A549 treated with CpdA at 1 μM for 4 hours (cell line): Measurements from ENCODE around the gene IER2. TPM values are rescaled to one million over a fixed set of nuclear protein-coding genes. Genes with fewer than 3 reads are reported as not detected.

Experiments
- total RNA-seq: library from RNA; stranded (reverse); fragments of 200-300 nt; extraction: Qiagen RNA extraction; gene quantifications from 5 replicates; pipeline ENCODE4 v1.2.3, GENCODE V29; 2022; ENCODE audit warnings: low read depth

IER2 gene, protein sequence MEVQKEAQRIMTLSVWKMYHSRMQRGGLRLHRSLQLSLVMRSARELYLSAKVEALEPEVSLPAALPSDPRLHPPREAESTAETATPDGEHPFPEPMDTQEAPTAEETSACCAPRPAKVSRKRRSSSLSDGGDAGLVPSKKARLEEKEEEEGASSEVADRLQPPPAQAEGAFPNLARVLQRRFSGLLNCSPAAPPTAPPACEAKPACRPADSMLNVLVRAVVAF
- 60.3 to 91.4 TPM (median 81.0 TPM) in 5 replicates for total RNA-seq

DNA sequence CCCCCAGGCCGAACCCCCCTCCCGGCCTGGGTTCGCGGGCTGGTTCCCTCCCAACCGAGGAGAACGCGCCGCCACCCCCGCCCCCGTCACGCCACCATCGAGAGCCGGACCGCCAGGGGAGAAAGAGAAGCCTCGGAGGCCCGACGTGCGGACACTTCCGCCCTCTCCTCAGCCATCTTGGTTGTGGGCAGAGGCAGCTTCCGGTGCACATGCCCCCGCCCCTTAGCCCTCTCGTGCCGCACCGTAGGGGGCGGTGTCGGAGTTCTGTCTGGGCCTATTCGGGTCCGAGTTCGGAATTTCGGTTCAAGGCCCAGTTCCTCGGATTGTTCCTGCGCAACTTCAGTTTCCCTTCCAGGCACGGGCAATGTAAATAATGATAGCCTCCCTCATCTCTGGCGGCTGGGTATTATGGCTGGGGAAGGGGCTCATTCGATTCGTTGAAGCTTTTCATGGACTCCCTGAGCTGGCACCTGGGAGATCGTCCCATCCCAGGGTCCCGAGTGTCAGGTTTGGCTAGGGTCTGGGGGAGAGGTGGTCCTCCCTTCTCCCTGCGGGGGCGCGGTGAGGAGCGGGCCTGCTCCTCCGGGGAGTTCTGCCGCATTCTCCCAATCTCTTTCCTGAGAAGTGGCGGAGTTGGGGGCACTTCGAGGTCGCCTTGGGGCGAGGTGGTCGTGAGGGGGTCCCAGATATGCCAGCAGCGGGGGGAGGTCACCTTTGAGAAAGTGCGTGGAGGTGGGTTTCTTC lies at the start of gene IER2, which contains the start of gene STX10:
Gene IER2 (plus strand): TSS at position 225 of the 744 bp plus-strand sequence. CDS start 2,776 bp downstream, outside the sequence.
Gene STX10 (minus strand): TSS at position 189 of the 744 bp plus-strand sequence. CDS start 202 bp downstream, outside the sequence.

DNA sequence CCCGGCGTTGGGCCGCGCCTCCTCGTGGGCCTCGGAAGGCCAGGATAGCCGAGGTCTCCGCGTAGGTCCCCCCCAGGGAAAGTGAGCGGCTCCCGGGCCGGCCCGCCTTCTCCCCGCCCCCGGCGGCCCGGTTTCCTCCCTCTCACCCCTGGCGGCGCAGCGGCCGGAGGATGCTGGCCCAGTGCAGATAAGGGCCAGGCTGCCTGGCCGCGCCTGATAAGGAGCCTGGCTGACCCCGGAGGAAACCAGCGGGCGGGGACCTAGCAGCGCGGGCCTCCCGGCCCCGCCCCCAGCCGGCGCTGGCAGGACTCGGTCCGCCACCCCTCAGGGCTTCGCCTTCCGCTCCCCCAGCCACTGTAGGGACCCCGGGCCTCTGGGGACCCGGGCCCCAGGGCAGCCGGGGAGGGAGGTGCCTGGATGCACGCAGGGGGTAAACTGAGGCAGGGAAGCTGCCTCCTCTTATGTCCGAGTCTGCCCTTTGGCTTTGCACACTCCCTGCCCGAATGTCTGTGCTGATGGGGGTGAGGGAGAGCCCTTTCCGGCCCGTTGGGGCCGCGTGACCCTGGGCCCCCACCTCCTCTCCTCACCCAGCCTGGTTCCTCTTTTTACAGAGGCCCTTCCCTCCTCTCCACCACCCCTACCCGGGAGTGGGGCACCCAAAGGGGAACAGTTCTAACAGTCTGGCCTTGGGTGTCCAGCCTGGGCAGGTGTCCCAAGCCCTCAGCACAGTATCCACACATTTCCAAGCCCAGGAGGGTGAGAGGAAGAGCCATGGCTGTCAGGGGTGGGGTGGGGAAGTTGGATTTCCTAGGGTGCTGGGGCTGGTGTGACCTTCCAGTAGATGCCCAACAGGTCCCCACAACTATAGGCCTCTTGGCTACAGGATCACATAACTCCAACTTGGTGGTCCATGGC lies 47.3 kb upstream of the IER2 start, which contains the start of gene LYL1:
Gene LYL1 (minus strand): TSS at position 193 of the 915 bp plus-strand sequence. CDS start 1,687 bp downstream, outside the sequence.

DNA sequence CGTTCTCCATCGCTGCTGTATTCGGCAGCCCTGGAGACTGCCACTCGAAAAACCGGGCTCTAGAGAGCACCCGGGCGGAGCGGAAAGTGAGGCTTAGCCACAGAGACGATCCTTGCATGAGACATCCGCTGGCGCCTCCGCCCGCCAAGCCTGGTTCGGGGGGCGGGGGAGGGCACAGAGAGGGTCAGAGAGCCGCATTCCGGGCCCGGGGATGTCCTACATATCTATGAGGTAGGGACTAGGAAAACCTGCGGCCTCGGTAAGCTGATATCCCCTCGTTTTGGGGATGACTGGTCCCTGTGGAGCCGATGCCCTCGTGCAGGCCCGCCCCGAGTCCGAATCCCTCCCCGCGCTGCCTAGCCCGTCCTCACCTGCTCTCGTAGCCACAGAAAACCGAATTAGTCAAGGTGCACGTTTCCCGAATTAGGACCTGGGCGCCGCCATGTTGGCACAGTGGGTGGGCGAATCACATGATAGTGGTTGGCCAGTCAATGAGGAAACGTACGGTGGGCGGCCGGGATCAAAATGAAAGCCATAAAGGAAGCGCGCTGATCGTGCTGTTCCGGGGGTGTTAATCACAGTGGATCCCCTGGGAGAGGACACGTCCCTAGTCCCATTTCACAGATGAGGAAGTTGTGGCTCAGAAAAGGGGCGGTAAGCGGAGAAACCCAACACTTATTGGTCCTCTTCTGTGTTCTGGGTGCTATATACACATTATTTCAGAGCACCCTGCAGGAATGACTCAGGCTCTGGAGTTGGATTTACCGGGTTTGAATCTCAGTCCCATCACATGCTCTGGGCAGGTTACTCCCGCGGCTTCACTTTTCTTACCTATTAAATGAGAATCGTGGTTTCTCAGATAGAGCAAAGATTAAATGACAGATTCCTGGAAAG lies 33.7 kb upstream of the IER2 start, which contains the start of gene TRMT1:
Gene TRMT1 (minus strand): TSS at position 459 of the 894 bp plus-strand sequence. CDS start 341 bp downstream, at position 118.

DNA sequence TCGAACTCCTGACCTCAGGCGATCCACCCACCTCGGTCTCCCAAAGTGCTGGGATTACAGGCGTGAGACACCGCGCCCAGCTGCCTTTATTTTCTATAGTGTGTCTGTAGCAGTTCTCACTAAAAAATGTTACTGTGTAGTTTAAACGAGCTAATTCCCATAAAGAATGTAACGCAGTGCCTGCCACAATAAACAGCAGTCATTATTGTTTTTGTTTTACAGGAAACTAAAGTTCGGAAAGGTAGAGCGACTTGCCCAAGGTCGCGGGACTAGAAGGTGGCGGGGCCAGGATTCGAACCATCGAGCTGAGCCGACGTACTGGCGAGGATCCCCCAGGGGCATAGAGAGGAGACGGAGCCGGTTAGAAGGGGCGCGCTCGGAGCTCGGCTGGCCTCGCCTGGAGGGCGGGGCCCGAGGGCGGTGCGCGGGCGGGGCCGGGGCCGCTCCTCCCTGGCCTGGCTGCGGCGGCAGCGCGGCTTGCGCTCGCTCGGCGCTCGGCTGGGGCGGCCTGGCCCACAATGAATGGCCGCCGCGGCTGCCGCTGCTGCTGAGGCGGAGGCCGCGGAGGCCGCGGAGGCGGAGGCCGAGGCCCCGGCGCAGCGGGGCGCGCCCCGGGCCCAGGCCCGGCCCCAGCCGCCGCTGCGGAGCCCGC lies 32.3 kb upstream of the IER2 start, which contains the start of gene NACC1:
Gene NACC1 (plus strand): TSS at position 493 of the 652 bp plus-strand sequence. CDS start 16,944 bp downstream, outside the sequence.

Other genes with a start within 250 kb of the IER2 start
- 0.23 to 0.55 TPM (median 0.40 TPM) in 5 replicates for gene SYCE2, start 231.1 kb upstream of the IER2 start, total RNA-seq
- gene FARSA, start 216.7 kb upstream of the IER2 start, total RNA-seq: 77.7 to 87.4 TPM (median 81.4 TPM) in 5 replicates
- 606 to 640 TPM (median 607 TPM) in 5 replicates for gene CALR, start 211.8 kb upstream of the IER2 start, total RNA-seq
- 73.6 to 84.7 TPM (median 79.2 TPM) in 5 replicates for gene RAD23A, start 204.5 kb upstream of the IER2 start, total RNA-seq
- 30.1 to 55.5 TPM (median 52.4 TPM) in 5 replicates for gene GADD45GIP1, start 193.2 kb upstream of the IER2 start, total RNA-seq
- 0.09 to 0.16 TPM in 2 of 5 replicates, not detected in the others for gene DAND5, start 180.8 kb upstream of the IER2 start, total RNA-seq
- gene NFIX, start 154.9 kb upstream of the IER2 start, total RNA-seq: 3.8 to 5.0 TPM (median 4.2 TPM) in 5 replicates
- gene LYL1, start 47.6 kb upstream of the IER2 start, total RNA-seq: 0.62 to 1.0 TPM (median 0.77 TPM) in 5 replicates
- gene TRMT1, start 33.7 kb upstream of the IER2 start, total RNA-seq: 39.1 to 48.0 TPM (median 46.0 TPM) in 5 replicates
- 34.1 to 43.7 TPM (median 40.6 TPM) in 5 replicates for gene NACC1, start 32.1 kb upstream of the IER2 start, total RNA-seq
- gene STX10, start within 50 bp of the IER2 start, total RNA-seq: 42.3 to 63.0 TPM (median 60.7 TPM) in 5 replicates